Stimulated activated naive B cell treated with anti-CD40 and anti-IgM and Interleukin-4, amounts not matched to agents 10 μg/mL and 1 μg/mL and 100 μg/mL, for 72 hours (primary cell): Measurements from ENCODE around the gene FMN1.
A peak's percentile ranks its signal among the peaks of the same experiment; 100 is the strongest.
"Not testable (repeated sequence)": the region's sequence is repeated elsewhere in the genome, so short reads cannot be mapped to it uniquely, and the experiment has no call there.

Experiments
- ATAC-seq, 2 donors: fragments of 150-1000 bp; cut with Tn5 transposase; replicated peaks; 2 replicates each; pipeline ENCODE4 v1.10.0; 2021; ENCODE audit warnings: moderate library complexity in 1 of 2
- DNase-seq: peaks from one replicate; pipeline ENCODE4 v3.0.0; 2021
- H3K27ac Mint-ChIP-seq: one replicate; pipeline ENCODE4 v1.8.0; 2022; ENCODE audit warnings: mild to moderate bottlenecking, mixed read lengths
- H3K27me3 Mint-ChIP-seq, 2 donors: one replicate each; pipeline ENCODE4 v1.8.0; 2022; ENCODE audit warnings: mixed read lengths in 2 of 2
- H3K36me3 Mint-ChIP-seq, 2 donors: one replicate each; pipeline ENCODE4 v1.8.0; 2022; ENCODE audit warnings: mixed read lengths in 2 of 2, mild to moderate bottlenecking in 1 of 2
- H3K4me1 Mint-ChIP-seq, 2 donors: one replicate each; pipeline ENCODE4 v1.8.0; 2022; ENCODE audit warnings: mixed read lengths in 2 of 2, mild to moderate bottlenecking in 1 of 2
- H3K4me3 Mint-ChIP-seq, 2 donors: one replicate each; pipeline ENCODE4 v1.8.0; 2022; ENCODE audit warnings: mild to moderate bottlenecking in 2 of 2, mixed read lengths in 2 of 2, moderate library complexity in 1 of 2
- H3K9me3 Mint-ChIP-seq, 2 donors: one replicate each; pipeline ENCODE4 v1.8.0; 2022; ENCODE audit warnings: mixed read lengths in 2 of 2, mild to moderate bottlenecking in 1 of 2

FMN1 gene

DNA sequence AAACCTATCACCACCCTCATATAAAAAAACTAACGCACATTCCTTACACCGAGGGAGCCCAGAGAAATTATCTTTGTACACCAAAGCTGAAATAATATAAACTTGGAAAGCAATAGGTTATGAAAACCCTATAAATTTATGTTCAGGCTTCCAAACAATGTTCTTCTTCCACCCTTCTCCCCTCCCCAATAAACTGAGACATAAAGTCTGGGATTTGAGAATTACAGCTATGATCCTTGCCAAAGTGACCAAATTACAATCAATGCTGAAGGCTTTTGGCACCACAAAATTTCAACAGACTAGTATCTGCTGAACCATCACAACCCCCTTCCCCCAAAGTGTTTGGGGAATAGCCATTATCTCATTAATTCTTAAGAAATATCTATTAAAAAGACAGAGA lies 237.8 kb downstream of the FMN1 start:
- peaks cover 0 to 1% of the 10 kb centered on the region in 2 donors for H3K4me1 Mint-ChIP-seq
- no peak for DNase-seq
- ATAC-seq: no peak
- H3K27me3 Mint-ChIP-seq: peaks cover 12 to 18% of the 10 kb centered on the region in 2 donors
- H3K27ac Mint-ChIP-seq: no peak overlapping the region
- no peak overlapping the region for H3K4me3 Mint-ChIP-seq
- no peaks in the 10 kb centered on the region for H3K36me3 Mint-ChIP-seq
- no peaks in the 10 kb centered on the region for H3K9me3 Mint-ChIP-seq

DNA sequence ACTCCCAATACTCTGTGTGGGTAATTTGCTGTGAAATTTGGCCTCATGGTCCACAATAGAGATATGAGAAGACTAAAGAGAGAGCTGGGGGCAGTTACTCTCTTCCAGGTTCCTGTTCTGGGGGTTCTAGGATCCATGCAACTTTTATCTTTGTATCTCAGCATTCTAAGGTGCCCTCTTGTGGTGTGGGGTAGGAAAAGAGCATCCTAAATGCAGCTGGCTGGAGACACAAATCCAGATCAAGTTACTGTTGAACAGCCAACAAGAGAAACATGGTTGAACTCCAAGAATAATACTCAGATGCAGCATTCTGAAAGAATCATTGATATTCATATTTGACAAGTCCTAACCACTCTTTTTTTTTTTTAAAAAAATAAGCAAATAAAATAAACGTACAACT lies 238.5 kb downstream of the FMN1 start:
- no peak overlapping the region for H3K27ac Mint-ChIP-seq
- H3K36me3 Mint-ChIP-seq: no peaks in the 10 kb centered on the region
- peaks cover 12 to 14% of the 10 kb centered on the region in 2 donors for H3K27me3 Mint-ChIP-seq
- no peak for DNase-seq
- H3K9me3 Mint-ChIP-seq: no peaks in the 10 kb centered on the region
- H3K4me3 Mint-ChIP-seq: no peak overlapping the region
- peak in 1 of 2 donors; percentile 39 for ATAC-seq
- H3K4me1 Mint-ChIP-seq: peaks cover 0 to 1% of the 10 kb centered on the region in 2 donors

DNA sequence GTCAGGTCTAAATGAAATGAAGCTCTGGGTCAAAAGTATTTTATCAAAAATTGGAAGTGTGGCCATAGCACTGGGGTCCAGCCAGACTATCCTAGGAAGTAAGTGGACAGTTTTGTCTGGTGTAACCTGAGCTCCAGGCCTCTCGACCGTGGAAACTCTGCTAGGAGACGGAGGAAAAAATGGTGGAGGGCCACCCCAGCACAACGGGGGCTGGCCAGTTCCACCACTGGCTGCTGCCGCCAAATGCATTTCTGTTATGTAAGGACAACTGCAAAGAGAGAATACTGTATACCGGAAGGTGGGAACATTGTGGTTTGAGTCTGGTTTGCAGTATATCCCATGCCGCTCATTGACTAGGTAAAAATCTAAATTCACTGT lies 241.0 kb downstream of the FMN1 start:
- DNase-seq: no peak
- H3K4me3 Mint-ChIP-seq: no peak overlapping the region
- no peak for ATAC-seq
- no peaks in the 10 kb centered on the region for H3K36me3 Mint-ChIP-seq
- H3K27ac Mint-ChIP-seq: no peak overlapping the region
- peaks cover 0 to 5% of the 10 kb centered on the region in 2 donors for H3K9me3 Mint-ChIP-seq
- H3K27me3 Mint-ChIP-seq: peaks cover 7 to 11% of the 10 kb centered on the region in 2 donors
- H3K4me1 Mint-ChIP-seq: peaks cover 0 to 1% of the 10 kb centered on the region in 2 donors

DNA sequence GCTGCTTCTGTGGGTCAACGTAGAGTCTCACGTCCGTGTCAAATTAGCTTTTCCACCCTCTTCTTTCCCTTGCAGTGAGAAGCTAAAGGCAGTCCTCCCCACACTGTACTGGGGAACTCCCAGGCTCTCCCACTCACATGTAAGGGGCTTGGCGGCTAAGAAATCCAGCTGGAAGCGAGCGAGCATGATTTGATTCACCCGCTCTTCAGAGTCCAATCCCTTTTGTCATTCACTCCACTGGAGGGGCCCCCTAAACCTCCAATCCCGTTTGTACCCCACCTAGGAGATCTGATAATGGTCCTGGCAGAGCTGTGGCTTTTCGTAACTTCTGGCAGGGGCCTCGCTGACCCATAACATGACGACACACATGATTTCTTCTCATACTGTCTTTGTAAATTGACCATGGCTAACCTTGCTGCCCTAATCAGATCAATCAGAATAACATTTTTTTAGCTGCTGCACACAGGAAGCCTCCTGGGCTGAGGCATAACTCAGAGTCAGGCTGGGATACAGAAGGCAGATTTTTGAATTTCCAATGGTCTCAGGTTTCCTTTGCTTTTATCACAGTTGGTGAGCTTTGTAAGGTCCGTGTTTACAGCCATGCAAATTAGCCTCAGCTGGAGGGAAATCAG lies 241.5 kb downstream of the FMN1 start:
- no peaks in the 10 kb centered on the region for H3K36me3 Mint-ChIP-seq
- no peak overlapping the region for H3K4me3 Mint-ChIP-seq
- H3K9me3 Mint-ChIP-seq: peaks cover 0 to 5% of the 10 kb centered on the region in 2 donors
- H3K27me3 Mint-ChIP-seq: peaks cover 7 to 11% of the 10 kb centered on the region in 2 donors
- no peak overlapping the region for H3K27ac Mint-ChIP-seq
- no peak for ATAC-seq
- peaks cover 0 to 1% of the 10 kb centered on the region in 2 donors for H3K4me1 Mint-ChIP-seq
- DNase-seq: no peak

DNA sequence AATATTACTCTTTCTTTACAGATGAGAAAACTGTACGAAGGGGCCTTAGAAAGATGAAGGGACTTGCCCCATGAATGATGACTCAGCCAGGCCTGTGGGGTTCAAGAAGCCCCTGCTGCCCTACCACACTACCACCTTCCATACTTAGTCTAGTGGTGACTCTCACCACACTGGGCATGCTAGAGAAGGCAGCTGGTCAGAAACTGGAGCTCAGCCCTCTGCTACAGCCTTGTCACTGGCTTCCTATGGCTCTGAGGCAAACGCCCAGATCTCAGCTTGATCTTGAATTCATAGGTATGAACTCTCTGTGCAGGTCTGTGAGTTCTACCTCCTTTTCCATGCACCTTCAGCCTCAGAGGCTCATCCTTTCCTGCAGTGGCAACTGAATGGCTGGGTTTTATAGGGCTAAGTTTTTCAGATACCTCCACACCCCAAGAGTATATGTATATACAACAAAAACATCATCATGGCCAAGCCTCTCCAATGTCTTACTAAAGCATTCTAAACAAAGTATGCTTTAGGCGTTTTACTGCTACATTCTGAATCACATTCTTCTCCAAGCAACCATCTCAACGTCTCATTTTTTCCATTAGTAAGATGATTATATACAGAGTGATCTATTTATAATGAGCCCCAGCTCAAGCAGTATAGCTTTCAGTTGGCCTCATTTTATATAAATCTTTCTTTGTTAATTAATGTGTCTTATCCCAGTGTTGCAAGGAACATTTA lies 242.6 kb downstream of the FMN1 start:
- DNase-seq: no peak
- Mint-ChIP-seq H3K4me3 (no peak overlapping the region), H3K27me3 (peaks cover 4 to 7% of the 10 kb centered on the region in 2 donors), H3K4me1 (peaks cover 0 to 1% of the 10 kb centered on the region in 2 donors), H3K9me3 (peaks cover 0 to 5% of the 10 kb centered on the region in 2 donors), H3K27ac (no peak overlapping the region), H3K36me3 (no peaks in the 10 kb centered on the region)
- no peak for ATAC-seq

DNA sequence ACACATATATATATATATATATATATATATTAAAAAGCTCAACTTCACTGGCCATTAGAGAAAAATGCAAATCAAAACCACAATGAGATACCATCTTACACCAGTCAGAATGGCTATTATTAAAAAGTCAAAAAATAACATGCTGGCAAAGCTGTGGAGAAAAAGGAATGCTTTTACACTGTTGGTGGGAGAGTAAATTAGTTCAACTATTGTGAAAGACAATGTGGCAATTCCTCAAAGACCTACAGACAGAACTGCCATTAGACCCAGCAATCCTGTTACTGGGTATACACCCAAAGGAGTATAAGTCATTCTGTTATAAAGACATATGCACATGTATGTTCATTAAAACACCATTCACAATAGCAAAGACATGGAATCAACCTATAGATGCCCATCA lies 244.5 kb downstream of the FMN1 start:
- H3K27ac Mint-ChIP-seq, H3K9me3 Mint-ChIP-seq, ATAC-seq, H3K4me1 Mint-ChIP-seq, H3K36me3 Mint-ChIP-seq, H3K4me3 Mint-ChIP-seq, DNase-seq: not testable (repeated sequence)
- peaks cover 3 to 10% of the 10 kb centered on the region in 2 donors for H3K27me3 Mint-ChIP-seq

DNA sequence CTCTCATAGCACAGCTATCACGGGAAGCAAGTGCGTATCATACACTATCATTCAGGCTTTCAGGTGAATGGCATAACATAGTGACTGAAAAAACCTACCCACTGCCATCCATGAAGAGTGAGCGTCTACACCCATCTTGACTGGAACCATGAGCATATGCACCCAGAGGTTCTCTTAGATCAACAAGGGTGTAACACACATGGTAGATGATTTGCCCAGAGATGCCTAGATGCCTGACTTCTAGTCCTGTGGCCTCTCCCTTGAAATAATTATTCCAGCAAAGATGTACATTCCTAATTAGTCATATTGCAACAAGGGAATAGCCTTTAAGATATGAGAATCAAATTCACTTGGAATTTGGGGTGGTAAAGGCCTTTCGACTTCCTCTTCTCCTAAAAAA lies 248.3 kb downstream of the FMN1 start:
- H3K27ac Mint-ChIP-seq: no peak overlapping the region
- peaks cover 0 to 5% of the 10 kb centered on the region in 2 donors for H3K9me3 Mint-ChIP-seq
- no peak for ATAC-seq
- peaks cover 3 to 17% of the 10 kb centered on the region in 2 donors for H3K27me3 Mint-ChIP-seq
- DNase-seq: no peak
- H3K4me1 Mint-ChIP-seq: no peaks in the 10 kb centered on the region
- no peak overlapping the region for H3K4me3 Mint-ChIP-seq
- H3K36me3 Mint-ChIP-seq: no peaks in the 10 kb centered on the region

DNA sequence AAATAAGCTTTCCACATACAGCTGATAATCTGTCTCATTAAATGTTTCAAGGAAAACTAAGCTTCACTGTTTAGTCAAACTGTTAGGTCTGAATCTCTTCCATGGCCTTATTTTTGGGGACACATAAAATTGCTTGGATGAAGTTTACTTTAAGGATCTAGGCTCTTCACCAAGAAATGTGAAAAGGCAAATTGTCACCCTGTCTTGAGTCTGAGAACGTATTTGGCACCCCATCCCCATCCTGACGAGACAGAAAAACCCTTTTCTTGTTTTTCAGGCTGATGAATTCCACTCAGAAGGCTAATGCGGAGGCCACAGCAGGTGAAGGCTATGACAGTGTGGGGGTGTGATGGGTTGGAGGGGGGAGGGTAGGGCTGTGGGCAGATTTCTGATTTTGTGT lies 250.1 kb downstream of the FMN1 start:
- Mint-ChIP-seq H3K9me3 (peaks cover 0 to 3% of the 10 kb centered on the region in 2 donors), H3K36me3 (no peaks in the 10 kb centered on the region), H3K27ac (no peak overlapping the region), H3K27me3 (peaks cover 3 to 21% of the 10 kb centered on the region in 2 donors), H3K4me1 (no peaks in the 10 kb centered on the region), H3K4me3 (no peak overlapping the region)
- ATAC-seq: no peak
- no peak for DNase-seq

DNA sequence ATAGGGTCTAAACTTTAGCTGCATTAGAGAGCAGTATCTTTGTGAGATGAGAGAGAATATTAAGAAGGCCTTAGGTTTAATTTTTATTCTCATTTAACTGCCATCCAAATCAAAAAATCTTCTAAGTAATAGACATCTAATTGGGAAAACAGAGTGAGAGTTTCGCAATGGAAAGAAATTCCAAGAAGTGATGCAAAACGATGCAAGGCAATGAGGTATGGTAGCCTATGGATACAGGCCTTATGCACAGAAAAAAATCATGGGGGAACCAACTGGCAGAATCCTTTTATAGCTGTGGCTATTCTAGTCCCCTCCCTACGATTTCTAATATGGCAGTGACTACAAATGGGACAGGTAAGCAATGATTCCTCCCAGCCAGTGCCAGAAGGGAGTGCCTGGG lies 250.8 kb downstream of the FMN1 start:
- no peak overlapping the region for H3K4me3 Mint-ChIP-seq
- no peaks in the 10 kb centered on the region for H3K36me3 Mint-ChIP-seq
- DNase-seq (no peak), ATAC-seq (no peak)
- peaks cover 3 to 26% of the 10 kb centered on the region in 2 donors for H3K27me3 Mint-ChIP-seq
- H3K4me1 Mint-ChIP-seq: no peaks in the 10 kb centered on the region
- H3K27ac Mint-ChIP-seq: no peak overlapping the region
- no peaks in the 10 kb centered on the region for H3K9me3 Mint-ChIP-seq

DNA sequence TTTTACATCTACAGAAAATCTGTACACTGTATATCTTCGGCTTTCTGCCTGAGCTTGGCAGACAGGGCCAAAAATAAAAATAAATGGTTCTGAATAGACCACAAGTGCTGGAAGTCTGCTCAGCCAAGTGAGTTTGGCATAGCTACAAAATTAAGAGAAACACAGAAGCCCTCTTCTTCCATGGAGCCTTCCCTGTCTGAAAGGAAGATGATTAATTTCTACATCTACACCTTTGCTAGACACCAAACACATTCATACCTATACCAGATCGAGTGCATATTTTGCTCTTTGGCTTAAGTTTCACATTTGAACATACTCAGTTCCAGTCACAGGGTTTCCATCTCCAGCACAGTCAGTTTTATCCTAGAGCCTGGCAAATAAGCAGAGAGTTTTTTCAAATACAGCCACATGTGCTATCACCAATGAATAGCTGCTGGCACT lies 252.1 kb downstream of the FMN1 start:
- H3K4me1 Mint-ChIP-seq: no peaks in the 10 kb centered on the region
- ATAC-seq (no peak), DNase-seq (no peak)
- H3K27ac Mint-ChIP-seq: no peak overlapping the region
- H3K9me3 Mint-ChIP-seq: no peaks in the 10 kb centered on the region
- no peaks in the 10 kb centered on the region for H3K36me3 Mint-ChIP-seq
- no peak overlapping the region for H3K4me3 Mint-ChIP-seq
- H3K27me3 Mint-ChIP-seq: peaks cover 9 to 36% of the 10 kb centered on the region in 2 donors

DNA sequence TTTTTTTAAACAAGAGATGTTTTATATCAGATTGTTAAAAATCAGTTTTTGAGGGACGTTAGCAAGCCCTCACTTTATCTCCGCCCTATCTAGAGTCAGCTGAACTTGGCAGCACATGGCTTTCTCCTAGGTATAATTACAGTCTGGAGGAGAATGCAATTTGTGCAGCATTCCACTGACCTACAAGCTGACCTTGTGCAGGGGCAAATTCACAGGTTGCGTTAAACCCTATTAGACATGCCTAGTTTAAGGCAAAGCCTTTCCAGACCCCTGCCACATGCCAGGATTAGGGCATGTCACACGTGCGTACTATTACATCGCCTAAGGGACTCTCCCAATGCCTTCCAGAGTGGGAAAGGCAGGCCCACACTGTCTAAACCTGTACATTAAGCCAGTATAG lies 252.7 kb downstream of the FMN1 start:
- Mint-ChIP-seq H3K4me1 (no peaks in the 10 kb centered on the region), H3K9me3 (no peaks in the 10 kb centered on the region), H3K4me3 (no peak overlapping the region), H3K27ac (no peak overlapping the region), H3K36me3 (no peaks in the 10 kb centered on the region), H3K27me3 (peaks cover 15 to 41% of the 10 kb centered on the region in 2 donors)
- ATAC-seq (no peak), DNase-seq (no peak)

DNA sequence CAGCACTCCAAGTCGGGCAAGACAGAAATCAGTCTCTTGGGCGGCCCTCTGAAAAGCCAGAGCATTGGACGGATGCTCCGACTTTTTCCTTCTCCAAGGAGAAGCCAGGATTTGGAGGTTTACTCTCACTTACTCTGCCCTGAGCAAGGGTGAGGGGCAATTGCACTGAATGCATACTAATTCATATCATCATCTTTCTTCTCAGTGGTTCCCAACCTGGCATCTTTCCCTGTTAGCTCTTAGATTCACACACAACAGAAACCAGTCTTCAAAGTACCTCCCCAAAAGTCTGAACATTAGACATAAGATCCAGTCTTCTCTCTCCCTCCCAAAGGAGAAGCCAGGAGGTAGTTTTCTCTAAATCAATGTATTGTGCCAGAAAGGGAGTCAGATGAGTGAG lies 257.5 kb downstream of the FMN1 start:
- H3K4me1 Mint-ChIP-seq: peaks cover 2 to 5% of the 10 kb centered on the region in 2 donors
- peaks cover 0 to 3% of the 10 kb centered on the region in 2 donors for H3K9me3 Mint-ChIP-seq
- peaks cover 2 to 3% of the 10 kb centered on the region in 2 donors for H3K36me3 Mint-ChIP-seq
- no peak for DNase-seq
- H3K27me3 Mint-ChIP-seq: peaks cover 40 to 66% of the 10 kb centered on the region in 2 donors
- ATAC-seq: no peak
- H3K4me3 Mint-ChIP-seq: no peak overlapping the region
- H3K27ac Mint-ChIP-seq: no peak overlapping the region

DNA sequence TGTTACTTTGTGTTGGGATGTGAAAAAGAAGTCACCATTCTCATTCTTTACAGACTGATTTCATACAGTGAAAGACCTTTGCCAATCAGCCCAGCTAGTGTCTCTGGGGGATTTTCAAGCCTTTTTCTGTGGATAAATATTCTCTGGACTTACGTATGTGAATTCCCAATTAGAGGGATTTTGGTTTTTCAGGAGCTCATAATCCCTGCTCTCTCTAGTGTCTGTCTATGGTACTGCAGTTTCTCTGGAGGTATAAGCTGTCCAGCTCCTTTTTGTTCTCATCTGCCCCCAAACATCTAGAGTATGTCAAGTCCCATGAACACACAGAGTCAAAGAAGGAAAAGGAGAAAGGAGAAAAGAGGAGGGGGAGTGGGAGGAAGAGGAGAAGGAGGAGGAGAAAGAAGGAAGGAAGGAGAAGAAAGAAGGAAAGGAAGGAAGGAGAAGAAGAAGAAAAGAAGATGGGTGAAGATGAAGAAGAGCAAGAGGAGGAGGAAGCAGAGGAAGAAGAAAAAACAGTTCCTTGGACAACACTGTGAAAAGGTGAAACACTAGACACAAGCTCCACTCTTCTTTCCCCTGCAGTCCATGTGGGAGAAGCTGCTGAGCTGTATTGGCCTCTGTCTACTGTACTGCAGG lies 258.1 kb downstream of the FMN1 start:
- peak; percentile 41 to 55 for ATAC-seq
- Mint-ChIP-seq H3K27ac (no peak overlapping the region), H3K36me3 (peaks cover 2 to 3% of the 10 kb centered on the region in 2 donors), H3K4me3 (no peak overlapping the region), H3K27me3 (peaks cover 40 to 64% of the 10 kb centered on the region in 2 donors), H3K4me1 (peaks cover 2 to 5% of the 10 kb centered on the region in 2 donors), H3K9me3 (peaks cover 0 to 3% of the 10 kb centered on the region in 2 donors)
- no peak for DNase-seq

DNA sequence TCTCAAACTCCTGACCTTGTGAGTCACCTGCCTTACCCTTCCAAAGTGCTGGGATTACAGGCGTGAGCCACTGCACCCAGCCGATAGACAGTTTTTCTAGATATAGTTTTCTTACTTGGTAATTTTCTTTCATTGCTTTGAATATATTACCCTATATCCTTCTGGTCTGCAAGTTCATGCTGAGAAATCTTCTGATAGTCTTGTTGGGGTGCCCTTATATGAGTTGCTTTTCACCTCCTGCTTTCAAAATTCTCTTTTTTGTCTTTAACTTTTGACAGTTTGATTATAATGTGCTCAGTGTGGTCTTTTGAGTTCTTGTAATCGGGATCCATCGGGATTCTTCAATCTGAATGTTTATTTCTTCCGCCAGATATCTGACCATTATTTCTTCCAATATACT lies 259.4 kb downstream of the FMN1 start:
- peaks cover 40 to 63% of the 10 kb centered on the region in 2 donors for H3K27me3 Mint-ChIP-seq
- no peak for ATAC-seq
- H3K36me3 Mint-ChIP-seq: peaks cover 2 to 3% of the 10 kb centered on the region in 2 donors

More for the DNA sequence above, 259.4 kb downstream of the FMN1 start:
- Mint-ChIP-seq H3K4me3 (no peak overlapping the region), H3K27ac (no peak overlapping the region), H3K4me1 (peaks cover 2 to 5% of the 10 kb centered on the region in 2 donors), H3K9me3 (peaks cover 1 to 3% of the 10 kb centered on the region in 2 donors)
- DNase-seq: no peak
